DMS153 treated with DMSO at 0.1 percent for 48 hours (cell line): ENCODE measurements around the gene LUZP2.

Source experiments
- DNase-seq: peaks from one replicate; lab custom pipeline; 2025; ENCODE audit not compliant: unreplicated experiment; lab: John Stamatoyannopoulos, UW

LUZP2 gene

DNA sequence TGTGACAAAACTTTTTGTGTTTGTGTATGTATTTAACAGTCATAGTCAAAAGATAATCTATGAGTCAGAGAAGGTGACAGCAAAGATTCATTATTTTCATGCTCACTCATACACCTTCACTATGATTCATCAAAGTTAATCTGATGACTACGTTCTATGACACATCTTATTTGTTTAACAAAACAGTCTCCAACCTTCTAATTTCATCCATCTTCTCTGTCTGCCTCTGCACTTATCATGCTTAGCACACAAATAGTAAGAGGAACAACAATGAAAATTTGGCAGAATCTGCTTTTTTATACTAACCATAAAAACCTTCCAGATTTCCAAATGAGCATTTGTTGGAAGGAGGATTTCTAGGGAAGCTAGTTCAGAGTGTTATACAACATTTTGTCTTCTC is 568.9 kb downstream of the LUZP2 start:
- no peak for DNase-seq

DNA sequence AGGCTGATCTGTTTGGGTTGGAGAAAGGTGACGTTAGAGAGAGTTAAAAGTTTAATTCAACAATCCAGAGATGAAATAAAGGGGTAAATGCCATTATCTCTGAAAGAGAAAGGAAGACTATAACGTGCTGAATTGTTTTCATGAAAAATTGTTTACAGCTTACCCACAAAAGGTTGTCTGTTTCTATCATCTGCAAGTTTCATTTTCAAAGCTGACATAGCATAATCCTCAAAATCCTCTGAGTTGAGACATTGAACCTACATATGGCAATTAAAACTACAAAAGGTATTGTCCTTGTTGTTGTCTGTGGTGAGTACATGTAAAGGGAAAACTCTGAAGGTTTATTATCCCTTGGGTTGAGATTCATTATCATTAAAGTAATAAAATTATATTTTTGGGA is 569.9 kb downstream of the LUZP2 start:
- no peak for DNase-seq

DNA sequence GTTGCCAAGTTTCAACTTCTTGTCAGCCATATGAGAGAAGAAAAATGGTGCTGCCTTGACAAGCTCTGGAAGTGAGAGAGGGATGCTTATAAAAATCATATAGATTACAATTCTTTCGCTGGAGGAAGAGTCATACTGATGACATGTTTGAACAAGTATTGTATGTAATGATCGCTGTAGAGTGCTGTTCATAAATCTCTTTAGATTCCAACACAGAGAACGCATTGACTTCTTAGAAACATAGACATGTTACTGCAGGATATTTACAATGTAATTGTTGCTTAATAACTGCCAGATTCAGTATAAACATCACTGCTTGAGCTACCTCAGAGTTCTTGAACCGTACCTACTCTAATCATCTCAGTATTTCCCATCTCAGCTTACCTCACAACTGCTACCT is 571.6 kb downstream of the LUZP2 start:
- DNase-seq = no peak

DNA sequence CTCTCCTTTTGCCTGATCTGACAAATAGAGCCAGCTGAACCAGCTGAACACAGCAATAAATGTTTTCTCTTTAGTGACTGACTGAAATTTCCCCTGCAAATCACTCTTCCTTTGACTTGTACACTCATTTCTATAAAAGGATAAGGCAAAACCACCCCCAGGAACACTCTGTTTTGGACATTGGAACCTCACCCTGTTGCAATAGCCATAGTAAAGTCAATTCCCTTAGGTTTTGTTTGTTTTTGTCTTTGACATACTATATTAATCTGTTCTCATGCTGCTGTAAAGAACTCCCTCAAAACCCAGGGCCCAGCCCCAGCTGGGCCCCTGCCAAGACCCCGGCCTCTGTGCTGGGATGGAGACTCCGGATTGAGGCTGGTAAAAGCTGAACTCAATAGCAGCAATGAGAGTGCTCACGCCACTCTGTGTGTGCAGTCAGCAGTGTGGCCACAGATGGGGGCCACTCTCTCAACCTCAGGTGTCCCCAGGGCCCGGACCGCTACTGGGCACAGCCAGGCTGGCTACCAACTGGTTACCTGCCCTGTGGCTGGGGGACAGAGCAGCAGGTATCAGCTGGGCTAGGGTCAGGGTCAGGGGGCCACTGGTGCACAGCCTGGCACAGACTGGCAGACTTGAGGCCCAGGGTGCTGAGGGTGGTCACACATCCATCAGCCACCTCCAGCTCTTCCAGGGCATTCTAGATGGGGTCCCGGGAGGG is 597.4 kb downstream of the LUZP2 start:
- no peak for DNase-seq

DNA sequence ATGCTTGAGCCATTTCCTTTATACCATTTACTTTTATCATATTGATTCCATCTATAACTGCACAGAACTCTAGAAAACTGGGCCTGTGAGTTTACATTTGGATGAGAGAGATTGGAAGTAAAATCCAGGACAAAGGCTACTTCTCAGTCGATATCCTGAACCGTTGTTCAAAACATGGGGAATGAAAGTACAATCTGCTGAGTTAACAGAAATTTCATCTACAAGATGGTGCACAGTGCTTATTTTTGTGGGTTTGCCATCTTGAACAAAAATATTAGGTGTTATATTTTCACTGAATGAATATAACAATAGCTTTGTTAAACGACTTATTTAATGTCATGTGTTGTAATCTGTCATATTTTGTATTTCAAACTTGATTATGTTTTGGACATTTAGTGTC is 622.6 kb downstream of the LUZP2 start:
- no peak for DNase-seq
